Bronchial epithelial cell (primary cell): ENCODE results near the gene EPRS1. TPM values are rescaled to one million over a fixed set of nuclear protein-coding genes. Genes with fewer than 3 reads are reported as not detected.

Experiments
- DNase-seq: peaks from one replicate; pipeline ENCODE4 v3.0.0-alpha.2; 2010; ENCODE audit warnings: low read depth
- FAIRE-seq: peaks from 2 replicates; lab custom pipeline; 2011; peaks lifted over from hg19 to GRCh38; lab: Jason Lieb, UNC
- H3K27me3 ChIP-seq: 2 replicates; pipeline ENCODE4 v1.5.1; 2011; ENCODE audit warnings: low read length; ENCODE audit not compliant: control insufficient read depth, insufficient read depth
- H3K36me3 ChIP-seq: 2 replicates; pipeline ENCODE4 v1.5.1; 2011; ENCODE audit warnings: low read length; ENCODE audit not compliant: control insufficient read depth, insufficient read depth
- H3K4me3 ChIP-seq: 2 replicates; pipeline ENCODE4 v1.5.1; 2011; ENCODE audit warnings: mild to moderate bottlenecking, low read depth, low read length, control low read depth
- total RNA-seq: library from RNA; depleted of rRNA; stranded (reverse); fragments of >200 nt; gene quantifications from 2 replicates; pipeline ENCODE4 v1.2.1, GENCODE V29; 2014
- TF ChIP-seq, protein P1 (sequence below): IDR thresholded peaks from 2 replicates; pipeline ENCODE4 v1.5.1; 2011; ENCODE audit warnings: mild to moderate bottlenecking, moderate library complexity, low read length, control low read depth, inconsistent platforms; ENCODE audit not compliant: insufficient read depth, severe bottlenecking

The EPRS1 gene
- total RNA-seq, 1 donor from 2014 or later = 165 TPM

DNA sequence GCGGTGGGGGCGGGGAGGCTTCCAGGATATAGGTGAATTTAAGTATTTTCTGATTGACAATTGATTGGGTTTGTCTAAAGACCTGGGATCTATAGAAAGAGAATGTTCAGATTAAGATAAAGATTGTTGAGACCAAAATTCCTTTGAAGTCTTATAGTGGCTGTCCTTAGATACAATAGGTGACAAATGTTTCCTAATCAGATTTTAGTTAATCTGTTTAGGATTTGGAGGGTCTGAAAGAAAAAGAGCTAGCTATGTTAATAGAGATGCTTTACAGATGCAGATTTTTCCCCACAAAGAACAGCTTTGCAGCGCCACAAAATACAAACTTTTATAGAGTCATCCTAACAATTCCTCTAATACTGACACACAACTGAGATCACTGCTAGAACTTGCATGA is 14.6 kb upstream of the EPRS1 start:
- Histone ChIP-seq H3K4me3 (no peak overlapping the region), H3K27me3 (no peaks in the 10 kb centered on the region), H3K36me3 (peaks cover 8% of the 10 kb centered on the region)
- FAIRE-seq (no peak), DNase-seq (no peak)
- TF ChIP-seq, protein P1, sequence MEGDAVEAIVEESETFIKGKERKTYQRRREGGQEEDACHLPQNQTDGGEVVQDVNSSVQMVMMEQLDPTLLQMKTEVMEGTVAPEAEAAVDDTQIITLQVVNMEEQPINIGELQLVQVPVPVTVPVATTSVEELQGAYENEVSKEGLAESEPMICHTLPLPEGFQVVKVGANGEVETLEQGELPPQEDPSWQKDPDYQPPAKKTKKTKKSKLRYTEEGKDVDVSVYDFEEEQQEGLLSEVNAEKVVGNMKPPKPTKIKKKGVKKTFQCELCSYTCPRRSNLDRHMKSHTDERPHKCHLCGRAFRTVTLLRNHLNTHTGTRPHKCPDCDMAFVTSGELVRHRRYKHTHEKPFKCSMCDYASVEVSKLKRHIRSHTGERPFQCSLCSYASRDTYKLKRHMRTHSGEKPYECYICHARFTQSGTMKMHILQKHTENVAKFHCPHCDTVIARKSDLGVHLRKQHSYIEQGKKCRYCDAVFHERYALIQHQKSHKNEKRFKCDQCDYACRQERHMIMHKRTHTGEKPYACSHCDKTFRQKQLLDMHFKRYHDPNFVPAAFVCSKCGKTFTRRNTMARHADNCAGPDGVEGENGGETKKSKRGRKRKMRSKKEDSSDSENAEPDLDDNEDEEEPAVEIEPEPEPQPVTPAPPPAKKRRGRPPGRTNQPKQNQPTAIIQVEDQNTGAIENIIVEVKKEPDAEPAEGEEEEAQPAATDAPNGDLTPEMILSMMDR = no peak

DNA sequence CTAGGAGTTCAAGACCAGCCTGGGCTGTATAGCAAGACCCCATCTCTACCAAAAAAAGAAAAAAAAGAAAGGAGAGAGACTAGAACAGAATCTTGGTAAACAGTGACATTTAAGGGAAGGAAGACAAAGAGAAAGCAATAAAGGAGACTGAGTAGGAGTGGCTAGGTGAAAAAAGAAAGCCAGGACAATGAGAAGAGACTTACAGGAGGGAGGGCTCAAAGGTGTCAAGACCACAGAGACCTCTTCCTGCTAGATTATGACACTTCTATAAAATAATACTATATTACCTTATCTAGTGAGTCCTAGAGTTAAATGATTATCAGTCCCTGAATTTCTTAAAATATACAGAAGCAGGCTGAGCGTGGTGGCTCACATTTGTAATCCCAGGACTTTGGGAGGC is 10.1 kb upstream of the EPRS1 start:
- FAIRE-seq = no peak
- TF ChIP-seq, protein P1 = no peak
- H3K36me3 ChIP-seq = no peaks in the 10 kb centered on the region

DNA sequence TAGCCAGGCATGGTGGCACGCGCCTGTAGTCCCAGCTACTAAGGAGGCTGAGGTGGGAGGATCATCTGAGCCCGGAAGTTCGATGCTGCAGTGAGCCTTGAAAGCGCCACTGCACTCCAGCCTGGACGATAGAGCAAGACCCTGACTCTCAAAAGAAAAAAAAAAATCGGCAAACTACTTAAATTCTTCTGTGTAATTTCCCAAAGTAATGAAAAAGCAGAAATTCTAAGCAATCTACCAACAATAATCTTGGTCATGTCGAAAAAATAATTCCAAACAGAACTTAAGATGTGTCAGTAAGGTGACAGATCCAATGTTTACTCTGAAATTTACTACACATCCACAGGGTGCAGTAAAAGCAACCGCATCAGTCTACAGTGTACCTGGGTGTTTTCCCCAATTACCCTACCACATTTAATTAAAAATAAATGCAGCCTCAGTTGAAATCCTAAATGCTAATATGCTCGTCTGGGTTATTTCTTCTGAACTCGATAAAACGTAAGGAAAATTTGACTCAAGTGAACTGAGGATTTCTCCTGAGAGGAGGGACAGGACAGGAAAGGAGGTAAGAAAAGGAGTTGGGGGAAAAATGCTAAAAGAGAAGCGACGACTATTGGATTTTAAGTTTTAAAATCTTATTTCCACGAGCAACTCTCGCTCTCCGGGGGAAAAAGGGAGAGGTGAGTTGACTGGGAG is 801 bp downstream of the EPRS1 start:
- no peak for FAIRE-seq
- peak; percentile 20 for DNase-seq
- TF ChIP-seq, protein P1 = no peak
- H3K36me3 ChIP-seq = peaks cover 1% of the 10 kb centered on the region
- no peaks in the 10 kb centered on the region for H3K27me3 ChIP-seq
- peak overlapping the region; percentile 100 for H3K4me3 ChIP-seq

More for the DNA sequence above, 10.1 kb upstream of the EPRS1 start:
- H3K4me3 ChIP-seq = no peak overlapping the region
- no peak for DNase-seq
- H3K27me3 ChIP-seq = no peaks in the 10 kb centered on the region

DNA sequence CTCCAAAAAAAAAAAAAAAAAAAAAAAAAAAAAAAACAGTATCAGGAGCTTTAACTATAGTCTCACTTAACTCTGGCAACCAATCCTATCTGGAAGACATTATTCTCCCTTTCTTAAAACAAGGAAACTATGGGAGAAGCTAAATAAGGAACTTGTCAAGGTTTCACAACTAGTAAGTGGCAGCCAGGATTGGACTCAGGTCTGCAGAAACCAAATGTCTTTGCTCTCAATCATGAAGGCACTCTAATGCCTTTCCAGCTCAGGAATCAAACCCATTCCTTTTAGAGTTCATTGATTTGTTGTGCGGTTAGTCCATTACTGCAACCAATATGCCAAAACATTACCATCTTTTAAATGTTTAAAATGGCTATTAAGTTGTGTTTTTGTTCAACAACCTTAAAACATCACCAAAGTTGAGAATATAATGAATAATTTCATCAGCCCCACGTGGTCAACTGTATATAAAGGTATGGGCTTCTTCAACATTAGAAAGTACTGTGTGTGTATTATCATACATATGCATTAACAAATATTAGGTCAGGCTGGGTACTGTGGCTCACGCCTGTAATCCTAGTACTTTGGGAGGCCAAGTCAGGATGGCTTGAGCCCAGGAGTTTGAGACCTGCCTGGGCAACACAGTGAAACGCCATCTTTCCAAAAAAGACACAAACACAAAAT is 1.5 kb downstream of the EPRS1 start:
- TF ChIP-seq, protein P1 = no peak
- Histone ChIP-seq H3K4me3 (peak overlapping the region; percentile 100), H3K27me3 (no peaks in the 10 kb centered on the region), H3K36me3 (peaks cover 1% of the 10 kb centered on the region)
- no peak for FAIRE-seq
- DNase-seq = no peak

DNA sequence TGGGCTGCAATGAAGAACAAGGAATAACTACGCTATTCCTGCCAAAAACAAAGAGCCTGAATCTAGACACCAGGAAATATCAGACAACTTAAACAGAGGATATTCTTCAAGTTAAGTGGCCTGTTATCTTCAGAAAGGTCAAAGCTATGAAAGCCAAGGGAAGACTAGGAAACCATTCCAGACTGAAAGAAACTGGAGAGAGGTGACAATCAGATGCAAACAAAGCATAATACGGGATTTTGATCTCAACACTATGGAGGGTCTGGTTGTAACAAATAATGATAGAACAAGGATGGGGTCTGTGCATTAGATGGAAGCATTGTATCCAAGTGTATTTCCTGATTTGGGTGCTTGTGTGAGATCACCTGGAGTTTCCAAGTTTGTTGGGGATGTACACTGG is 2.7 kb downstream of the EPRS1 start:
- TF ChIP-seq, protein P1 = no peak
- FAIRE-seq = no peak
- H3K36me3 ChIP-seq = peaks cover 8% of the 10 kb centered on the region
- DNase-seq = no peak
- H3K4me3 ChIP-seq = no peak overlapping the region
- no peaks in the 10 kb centered on the region for H3K27me3 ChIP-seq
